ENCODE results near the gene ALG8.
A peak's percentile ranks its signal among the peaks of the same experiment; 100 is the strongest.
"Not testable (repeated sequence)": the region's sequence is repeated elsewhere in the genome, so short reads cannot be mapped to it uniquely, and the experiment has no call there.

ALG8 gene

GRCh38 chr11:78139422-78140391, at the start of gene ALG8:
Gene ALG8, minus strand, starts transcription at chr11:78139626. Its CDS starts 38 bp downstream, at chr11:78139588.
- peak; percentile 93 to 96 for DNase-seq (ENCODE audit: low read depth in 1 of 2, low spot score in 1 of 2)

GRCh38 chr11:78188286-78189173, 49.1 kb upstream of the ALG8 start, which contains the start of the genes KCTD21 and USP35:
Gene KCTD21, minus strand, starts transcription at chr11:78188626. Its CDS starts 14,072 bp downstream, at chr11:78174554.
Gene USP35, plus strand, starts transcription at chr11:78188919. Its CDS starts 7,327 bp downstream, at chr11:78196246.
- peak; percentile 78 to 85 for DNase-seq (ENCODE audit: low read depth in 1 of 2, low spot score in 1 of 2)

- peak in 1 of 2 donors; percentile 58 for DNase-seq (ENCODE audit: low read depth in 1 of 2, low spot score in 1 of 2)
These were observed 48.2 kb upstream of the ALG8 start for GRCh38 chr11:78187366-78188285.

GRCh38 chr11:78181185-78181584, 41.8 kb upstream of the ALG8 start:
- no peak for DNase-seq (ENCODE audit: low read depth in 1 of 2, low spot score in 1 of 2)

GRCh38 chr11:78180751-78181150, 41.3 kb upstream of the ALG8 start:
- DNase-seq (ENCODE audit: low read depth in 1 of 2, low spot score in 1 of 2) = no peak

GRCh38 chr11:78179459-78180071, 40.1 kb upstream of the ALG8 start:
- DNase-seq (ENCODE audit: low read depth in 1 of 2, low spot score in 1 of 2) = no peak

- DNase-seq (ENCODE audit: low read depth in 1 of 2, low spot score in 1 of 2) = no peak
These were observed 37.8 kb upstream of the ALG8 start for GRCh38 chr11:78177216-78177615.

GRCh38 chr11:78176605-78177141, 37.2 kb upstream of the ALG8 start:
- no peak for DNase-seq (ENCODE audit: low read depth in 1 of 2, low spot score in 1 of 2)

- DNase-seq (ENCODE audit: low read depth in 1 of 2, low spot score in 1 of 2) = not testable (repeated sequence)
These were observed 36.4 kb upstream of the ALG8 start for GRCh38 chr11:78175862-78176261.

- no peak for DNase-seq (ENCODE audit: low read depth in 1 of 2, low spot score in 1 of 2)
These were observed 32.5 kb upstream of the ALG8 start for GRCh38 chr11:78171951-78172350.

- no peak for DNase-seq (ENCODE audit: low read depth in 1 of 2, low spot score in 1 of 2)
These were observed 31.6 kb upstream of the ALG8 start for GRCh38 chr11:78170874-78171549.

GRCh38 chr11:78170413-78170812, 31.0 kb upstream of the ALG8 start:
- no peak for DNase-seq (ENCODE audit: low read depth in 1 of 2, low spot score in 1 of 2)

- DNase-seq (ENCODE audit: low read depth in 1 of 2, low spot score in 1 of 2) = no peak
These were observed 29.4 kb upstream of the ALG8 start for GRCh38 chr11:78168539-78169477.

GRCh38 chr11:78166855-78167469, 27.5 kb upstream of the ALG8 start:
- no peak for DNase-seq (ENCODE audit: low read depth in 1 of 2, low spot score in 1 of 2)

GRCh38 chr11:78164471-78164870, 25.0 kb upstream of the ALG8 start:
- DNase-seq (ENCODE audit: low read depth in 1 of 2, low spot score in 1 of 2) = no peak

GRCh38 chr11:78163828-78164227, 24.4 kb upstream of the ALG8 start:
- no peak for DNase-seq (ENCODE audit: low read depth in 1 of 2, low spot score in 1 of 2)

- no peak for DNase-seq (ENCODE audit: low read depth in 1 of 2, low spot score in 1 of 2)
These were observed 22.5 kb upstream of the ALG8 start for GRCh38 chr11:78161962-78162371.

- DNase-seq (ENCODE audit: low read depth in 1 of 2, low spot score in 1 of 2) = no peak
These were observed 21.9 kb upstream of the ALG8 start for GRCh38 chr11:78161346-78161745.

Measured in stimulated activated CD4-positive, alpha-beta T cell treated with anti-CD3 and anti-CD28 coated beads, Interleukin-15, amount 100 ng/mL, for 1 hour (primary cell).